MM.1S (cell line): ENCODE measurements around the gene TSHR.

Experiments
- DNase-seq: peaks from one replicate; pipeline ENCODE4 v3.0.0-alpha.2; 2015
- H2AFZ ChIP-seq: fragments of 300-600 bp; sonication (generic); 2 replicates; pipeline ENCODE4 v1.6.0; 2016; ENCODE audit warnings: antibody characterized with exemption, low read length
- H3F3A ChIP-seq: fragments of 300-600 bp; sonication (generic); 2 replicates; pipeline ENCODE4 v1.6.1; 2016; ENCODE audit warnings: mild to moderate bottlenecking, antibody characterized with exemption, low read length, moderate library complexity, mixed read lengths; ENCODE audit not compliant: insufficient read depth
- H3K27ac ChIP-seq: fragments of 300-600 bp; sonication (generic); 2 replicates; pipeline ENCODE4 v1.5.1; 2016; ENCODE audit warnings: mild to moderate bottlenecking, low read length
- H3K27me3 ChIP-seq: fragments of 300-600 bp; sonication (generic); replicated peaks from 2 replicates; pipeline ENCODE4 v1.6.0; 2016; ENCODE audit warnings: low read length; ENCODE audit not compliant: insufficient read depth
- H3K36me3 ChIP-seq: fragments of 300-600 bp; sonication (generic); replicated peaks from 2 replicates; pipeline ENCODE4 v1.6.1; 2016; ENCODE audit warnings: mild to moderate bottlenecking, low read length, mixed read lengths; ENCODE audit not compliant: insufficient read depth
- H3K4me1 ChIP-seq: fragments of 300-600 bp; sonication (generic); 2 replicates; pipeline ENCODE4 v1.6.1; 2016; ENCODE audit warnings: low read length, mixed read lengths
- H3K4me2 ChIP-seq: fragments of 300-600 bp; sonication (generic); 2 replicates; pipeline ENCODE4 v1.6.0; 2016; ENCODE audit warnings: low read depth, low read length
- H3K4me3 ChIP-seq: fragments of 300-600 bp; sonication (generic); 2 replicates; pipeline ENCODE4 v1.5.1; 2016; ENCODE audit warnings: low read length, mixed read lengths
- H3K79me2 ChIP-seq: fragments of 300-600 bp; sonication (generic); 2 replicates; pipeline ENCODE4 v1.6.1; 2016; ENCODE audit warnings: mixed run types, low read length, mixed read lengths
- H3K9ac ChIP-seq: fragments of 300-600 bp; sonication (generic); 2 replicates; pipeline ENCODE4 v1.6.1; 2016; ENCODE audit warnings: low read length, mixed read lengths
- H3K9me2 ChIP-seq: fragments of 300-600 bp; sonication (generic); replicated peaks from 2 replicates; pipeline ENCODE4 v1.6.1; 2016; ENCODE audit warnings: mild to moderate bottlenecking, low read length, mixed read lengths; ENCODE audit not compliant: insufficient read depth
- H3K9me3 ChIP-seq: fragments of 300-600 bp; sonication (generic); replicated peaks from 2 replicates; pipeline ENCODE4 v1.6.1; 2016; ENCODE audit warnings: mild to moderate bottlenecking, low read length, mixed read lengths; ENCODE audit not compliant: insufficient read depth
- H4K20me1 ChIP-seq: fragments of 300-600 bp; sonication (generic); 2 replicates; pipeline ENCODE4 v1.6.1; 2016; ENCODE audit warnings: mild to moderate bottlenecking, low read length, moderate library complexity, mixed read lengths; ENCODE audit not compliant: insufficient read depth
- EZH2 ChIP-seq: fragments of 300-600 bp; sonication (generic); optimal IDR thresholded peaks from 2 replicates; pipeline ENCODE3; 2017; ENCODE audit warnings: low read depth, mild to moderate bottlenecking, antibody characterized with exemption, low read length, mixed read lengths
- EZH2phosphoT487 ChIP-seq: fragments of 300-600 bp; sonication (generic); IDR thresholded peaks from 2 replicates; pipeline ENCODE4 v1.6.1; 2018; ENCODE audit warnings: antibody characterized with exemption, low read length
- TF ChIP-seq, protein P1 (sequence below): fragments of 300-600 bp; sonication (generic); IDR thresholded peaks from 2 replicates; pipeline ENCODE4 v1.5.1; 2016; ENCODE audit warnings: antibody characterized with exemption, low read length, mixed read lengths

TSHR gene

DNA sequence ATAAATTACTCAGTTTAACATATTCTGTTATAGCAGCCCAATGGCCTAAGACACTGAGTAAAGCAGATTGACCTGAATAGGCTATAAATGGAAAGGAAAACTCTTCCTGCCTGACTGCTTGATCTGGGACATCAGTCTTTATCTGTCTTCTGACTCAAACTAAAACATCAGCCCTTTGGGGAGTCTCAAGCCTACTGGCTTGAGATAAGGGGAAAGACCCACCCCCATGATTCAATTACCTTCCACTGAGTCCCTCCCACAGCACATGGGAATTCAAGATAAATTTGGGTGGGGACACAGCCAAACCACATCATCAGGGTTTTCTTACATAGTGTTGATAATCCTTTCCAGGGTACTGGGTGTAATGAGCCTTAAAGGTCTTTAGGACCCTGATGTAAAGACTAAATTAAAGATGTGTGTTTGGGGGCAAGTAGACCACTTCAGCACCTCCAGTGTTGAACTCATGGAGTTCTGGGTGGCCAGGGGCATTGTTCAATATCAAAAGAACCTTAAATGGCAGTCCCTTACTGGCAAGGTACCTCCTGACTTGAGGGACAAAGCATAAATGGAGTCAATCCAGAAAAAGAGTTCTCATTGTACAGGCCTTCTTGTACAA, 67.8 kb downstream of the TSHR start:
- no peaks in the 10 kb centered on the region for H3K79me2 ChIP-seq
- H3K4me3 ChIP-seq: no peak overlapping the region
- no peak for TF ChIP-seq EZH2
- TF ChIP-seq, protein P1, sequence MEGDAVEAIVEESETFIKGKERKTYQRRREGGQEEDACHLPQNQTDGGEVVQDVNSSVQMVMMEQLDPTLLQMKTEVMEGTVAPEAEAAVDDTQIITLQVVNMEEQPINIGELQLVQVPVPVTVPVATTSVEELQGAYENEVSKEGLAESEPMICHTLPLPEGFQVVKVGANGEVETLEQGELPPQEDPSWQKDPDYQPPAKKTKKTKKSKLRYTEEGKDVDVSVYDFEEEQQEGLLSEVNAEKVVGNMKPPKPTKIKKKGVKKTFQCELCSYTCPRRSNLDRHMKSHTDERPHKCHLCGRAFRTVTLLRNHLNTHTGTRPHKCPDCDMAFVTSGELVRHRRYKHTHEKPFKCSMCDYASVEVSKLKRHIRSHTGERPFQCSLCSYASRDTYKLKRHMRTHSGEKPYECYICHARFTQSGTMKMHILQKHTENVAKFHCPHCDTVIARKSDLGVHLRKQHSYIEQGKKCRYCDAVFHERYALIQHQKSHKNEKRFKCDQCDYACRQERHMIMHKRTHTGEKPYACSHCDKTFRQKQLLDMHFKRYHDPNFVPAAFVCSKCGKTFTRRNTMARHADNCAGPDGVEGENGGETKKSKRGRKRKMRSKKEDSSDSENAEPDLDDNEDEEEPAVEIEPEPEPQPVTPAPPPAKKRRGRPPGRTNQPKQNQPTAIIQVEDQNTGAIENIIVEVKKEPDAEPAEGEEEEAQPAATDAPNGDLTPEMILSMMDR: no peak
- TF ChIP-seq EZH2phosphoT487: no peak
- no peaks in the 10 kb centered on the region for H3K9me3 ChIP-seq
- no peaks in the 10 kb centered on the region for H3F3A ChIP-seq
- H2AFZ ChIP-seq: no peak overlapping the region
- H3K9me2 ChIP-seq: no peaks in the 10 kb centered on the region
- no peak for DNase-seq
- H3K9ac ChIP-seq: no peak overlapping the region
- no peaks in the 10 kb centered on the region for H3K36me3 ChIP-seq
- H3K27me3 ChIP-seq: no peaks in the 10 kb centered on the region
- no peaks in the 10 kb centered on the region for H4K20me1 ChIP-seq
- H3K4me2 ChIP-seq: no peak overlapping the region
- H3K4me1 ChIP-seq: no peaks in the 10 kb centered on the region
- no peak overlapping the region for H3K27ac ChIP-seq

DNA sequence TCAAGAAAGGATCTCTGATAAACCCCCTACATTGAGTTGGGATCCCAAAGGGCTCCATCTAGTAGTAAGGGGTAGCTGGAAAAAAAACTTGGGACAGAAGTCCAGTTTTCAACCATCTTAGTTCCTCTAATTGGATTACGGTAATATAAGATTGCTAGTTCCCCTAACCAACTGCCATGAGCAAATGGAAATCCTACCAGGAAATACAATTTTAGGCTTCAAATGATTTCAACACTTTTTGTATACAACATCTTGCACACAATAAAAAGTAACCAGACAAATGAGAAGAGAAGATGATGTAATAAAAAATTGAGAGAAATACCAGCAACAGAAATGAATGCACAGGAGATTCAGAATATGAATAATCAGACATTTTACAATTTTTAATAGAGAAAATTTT, 73.0 kb downstream of the TSHR start:
- Histone ChIP-seq H2AFZ (no peak overlapping the region), H4K20me1 (no peaks in the 10 kb centered on the region), H3K79me2 (no peaks in the 10 kb centered on the region), H3K9ac (no peak overlapping the region), H3K9me2 (no peaks in the 10 kb centered on the region), H3K4me3 (no peak overlapping the region), H3K27ac (no peak overlapping the region), H3K36me3 (no peaks in the 10 kb centered on the region), H3F3A (no peaks in the 10 kb centered on the region), H3K9me3 (no peaks in the 10 kb centered on the region), H3K4me1 (no peaks in the 10 kb centered on the region), H3K4me2 (no peak overlapping the region), H3K27me3 (no peaks in the 10 kb centered on the region)
- TF ChIP-seq, protein P1: no peak
- no peak for TF ChIP-seq EZH2phosphoT487
- no peak for TF ChIP-seq EZH2
- no peak for DNase-seq

DNA sequence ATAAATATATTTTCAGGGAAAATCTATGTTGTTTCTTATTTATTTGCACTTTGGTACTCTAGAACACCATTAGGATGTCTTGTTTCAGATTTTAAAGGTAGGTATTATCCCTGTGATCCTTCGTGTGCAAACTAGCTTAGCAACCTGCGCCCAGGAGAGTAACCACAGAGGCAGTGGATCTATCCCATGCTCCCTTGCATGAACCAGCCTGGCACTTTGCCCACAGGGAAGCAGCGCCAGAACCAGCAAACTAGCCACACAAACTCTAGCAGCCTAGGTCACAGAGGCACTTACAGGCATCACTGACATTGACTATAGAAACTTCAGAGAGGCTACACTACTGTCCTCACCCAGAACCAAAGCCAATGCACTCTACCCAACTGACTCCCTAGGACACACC, 76.1 kb downstream of the TSHR start:
- no peak for DNase-seq
- no peaks in the 10 kb centered on the region for H4K20me1 ChIP-seq
- H3F3A ChIP-seq: no peaks in the 10 kb centered on the region
- H3K9me2 ChIP-seq: no peaks in the 10 kb centered on the region
- H3K4me1 ChIP-seq: no peaks in the 10 kb centered on the region
- no peak overlapping the region for H3K4me2 ChIP-seq
- H3K79me2 ChIP-seq: no peaks in the 10 kb centered on the region
- H3K27me3 ChIP-seq: no peaks in the 10 kb centered on the region
- TF ChIP-seq EZH2phosphoT487: no peak
- TF ChIP-seq EZH2: no peak
- TF ChIP-seq, protein P1: no peak
- H3K36me3 ChIP-seq: no peaks in the 10 kb centered on the region
- H3K27ac ChIP-seq: no peak overlapping the region
- no peak overlapping the region for H3K4me3 ChIP-seq
- no peak overlapping the region for H3K9ac ChIP-seq
- H3K9me3 ChIP-seq: no peaks in the 10 kb centered on the region
- H2AFZ ChIP-seq: no peak overlapping the region
